Islet of Langerhans (tissue), 1 donor: ENCODE data around the gene SERPINA12.

Source experiments
- FAIRE-seq: peaks from one replicate; lab custom pipeline; 2011; peaks lifted over from hg19 to GRCh38; lab: Jason Lieb, UNC

Gene SERPINA12, protein sequence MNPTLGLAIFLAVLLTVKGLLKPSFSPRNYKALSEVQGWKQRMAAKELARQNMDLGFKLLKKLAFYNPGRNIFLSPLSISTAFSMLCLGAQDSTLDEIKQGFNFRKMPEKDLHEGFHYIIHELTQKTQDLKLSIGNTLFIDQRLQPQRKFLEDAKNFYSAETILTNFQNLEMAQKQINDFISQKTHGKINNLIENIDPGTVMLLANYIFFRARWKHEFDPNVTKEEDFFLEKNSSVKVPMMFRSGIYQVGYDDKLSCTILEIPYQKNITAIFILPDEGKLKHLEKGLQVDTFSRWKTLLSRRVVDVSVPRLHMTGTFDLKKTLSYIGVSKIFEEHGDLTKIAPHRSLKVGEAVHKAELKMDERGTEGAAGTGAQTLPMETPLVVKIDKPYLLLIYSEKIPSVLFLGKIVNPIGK

DNA sequence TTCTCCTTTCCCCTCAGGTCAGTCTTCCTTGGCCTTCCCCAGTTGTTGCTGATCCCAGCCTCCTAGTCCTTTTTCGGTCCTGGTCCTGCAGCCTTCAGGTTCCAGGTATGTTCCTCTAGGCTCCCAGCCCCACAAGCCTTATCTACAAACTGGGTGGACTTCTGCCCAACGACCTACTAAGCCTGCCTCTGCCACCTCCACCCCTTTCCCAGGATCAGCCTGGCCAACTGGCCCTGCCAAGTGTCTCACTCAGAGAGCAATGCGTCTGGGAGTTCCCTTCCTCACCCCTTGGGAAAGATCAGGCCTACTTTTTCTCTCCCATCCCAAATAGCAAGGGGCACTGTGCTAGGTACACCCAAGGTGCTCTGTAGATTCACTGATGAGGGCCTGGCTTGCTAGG is at the start of gene SERPINA12:
SERPINA12 (minus strand) TSS at position 114 of the 400 bp plus-strand sequence. CDS start 11,072 bp downstream, outside the sequence.
- no peak for FAIRE-seq

DNA sequence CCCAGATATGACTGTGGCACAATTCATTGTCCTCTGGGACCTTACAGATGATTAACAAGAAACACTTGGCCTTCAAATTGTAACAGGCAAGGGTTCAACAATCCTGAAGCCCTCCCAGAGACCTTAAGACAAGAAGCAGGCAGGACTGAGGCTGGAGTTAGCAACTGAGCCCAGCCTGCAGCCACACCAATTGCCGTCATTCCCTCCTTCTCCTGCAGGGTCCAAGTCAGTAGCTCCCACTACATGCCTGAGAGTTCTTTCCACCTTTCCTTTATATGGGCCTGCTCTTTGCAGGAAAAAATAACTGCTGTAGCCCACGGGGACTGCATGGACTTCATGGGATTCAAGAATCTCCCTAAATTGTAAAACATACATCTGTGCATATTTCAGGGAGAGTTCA is 49.6 kb upstream of the SERPINA12 start:
- FAIRE-seq = no peak

DNA sequence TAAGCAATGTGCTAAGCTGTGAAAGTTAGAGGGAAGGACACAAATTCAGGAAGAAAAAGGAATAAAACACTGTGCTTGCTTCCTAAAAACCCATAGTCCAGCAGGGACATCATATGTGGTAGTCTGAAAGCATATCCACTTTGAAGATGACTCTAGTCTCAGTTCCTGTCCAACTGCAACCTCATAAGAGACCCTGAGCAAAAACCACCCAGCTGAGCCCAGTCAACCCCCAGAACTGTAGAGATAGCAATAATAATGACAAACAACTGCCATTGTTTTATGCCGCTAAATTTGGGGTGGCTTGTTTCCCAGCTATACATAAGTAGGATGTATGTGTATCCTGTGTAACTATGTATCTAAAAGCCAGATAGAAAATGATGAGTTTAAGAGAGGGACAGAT is 48.1 kb upstream of the SERPINA12 start:
- FAIRE-seq = no peak

DNA sequence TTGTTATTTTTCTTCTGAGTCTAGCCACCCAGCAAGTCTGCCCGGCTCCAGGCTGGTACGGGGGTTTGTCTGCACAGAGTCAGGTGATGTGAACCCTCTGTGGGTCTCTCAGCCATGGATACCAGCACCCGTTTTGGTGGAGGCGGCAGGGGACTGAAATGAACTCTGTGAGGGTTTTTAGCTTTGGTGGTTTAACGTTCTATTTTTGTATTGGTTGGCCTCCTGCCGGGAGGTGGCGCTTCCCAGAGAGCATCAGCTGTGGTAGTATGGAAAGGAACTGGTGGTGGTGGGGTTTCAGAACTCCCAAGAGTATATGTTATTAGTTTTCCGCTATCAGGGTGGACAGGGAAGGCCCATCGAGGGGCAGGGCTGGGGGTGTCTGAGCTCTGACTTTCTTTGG is 46.7 kb upstream of the SERPINA12 start:
- FAIRE-seq = no peak

DNA sequence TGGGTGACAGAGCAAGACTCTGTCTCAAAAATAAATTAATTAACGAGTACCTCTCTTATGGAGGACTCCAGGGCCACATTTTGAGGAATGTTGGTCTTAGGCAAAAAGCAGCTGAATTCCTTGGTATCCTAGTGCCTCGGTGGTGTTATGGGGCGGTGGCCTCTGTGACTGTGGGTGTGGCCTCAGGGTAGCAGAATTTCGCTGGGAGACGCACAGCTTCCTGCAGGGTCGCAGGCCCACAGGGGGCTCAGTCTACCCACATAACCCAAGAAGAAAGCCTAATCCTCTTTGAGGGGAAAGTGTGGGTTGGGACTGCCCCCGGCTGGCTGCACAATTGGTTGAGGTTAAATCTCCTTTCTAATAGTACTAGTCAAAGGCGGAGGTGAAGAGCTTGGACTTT is 40.8 kb upstream of the SERPINA12 start:
- no peak for FAIRE-seq

DNA sequence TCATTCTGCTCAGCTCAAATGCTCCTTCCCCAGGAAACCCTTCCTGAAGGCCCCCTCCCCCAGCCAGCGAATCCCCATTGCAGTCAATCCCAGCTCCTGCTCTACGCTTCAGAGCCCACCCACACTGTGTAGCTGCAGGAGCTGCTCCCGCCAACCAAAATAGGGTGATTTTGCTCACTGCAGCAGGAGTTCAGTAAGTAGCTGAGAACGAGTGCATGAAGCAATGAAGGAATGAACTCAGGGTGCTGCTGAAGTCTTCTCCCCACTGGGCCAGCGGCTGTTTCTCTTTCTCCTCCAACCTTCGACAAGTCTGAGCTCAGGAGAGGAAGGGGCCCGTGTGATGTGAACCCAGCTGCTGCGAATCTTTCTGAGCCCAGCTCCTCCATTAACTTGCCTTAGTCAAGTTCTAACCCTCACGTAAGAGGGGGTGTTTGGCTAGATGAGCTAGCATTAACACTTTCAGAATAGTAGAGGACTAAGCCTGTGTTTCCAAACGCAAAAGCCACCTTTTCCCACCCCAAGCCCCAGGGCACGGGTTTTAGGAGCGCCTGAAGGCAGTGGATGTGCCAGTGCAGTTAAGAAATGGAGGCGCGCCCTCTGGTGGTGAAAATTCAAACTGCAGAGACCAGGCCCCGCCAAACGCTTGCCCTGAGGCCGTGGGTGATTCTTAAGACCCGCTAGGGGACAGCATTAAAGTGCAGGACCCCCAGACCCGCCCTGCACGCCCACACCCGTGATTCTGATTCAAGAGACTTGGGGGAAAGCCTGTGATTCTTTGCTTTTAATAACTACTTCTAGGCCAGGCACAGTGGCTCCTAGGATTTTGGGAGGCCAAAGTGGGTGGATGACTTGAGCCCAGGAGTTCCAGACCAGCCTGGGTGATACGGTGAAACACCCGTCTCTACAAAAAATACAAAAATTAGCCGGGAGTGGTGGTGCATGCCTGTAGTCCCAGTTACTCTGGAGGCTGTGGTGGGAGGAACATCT is 40.0 kb upstream of the SERPINA12 start:
- FAIRE-seq = no peak

DNA sequence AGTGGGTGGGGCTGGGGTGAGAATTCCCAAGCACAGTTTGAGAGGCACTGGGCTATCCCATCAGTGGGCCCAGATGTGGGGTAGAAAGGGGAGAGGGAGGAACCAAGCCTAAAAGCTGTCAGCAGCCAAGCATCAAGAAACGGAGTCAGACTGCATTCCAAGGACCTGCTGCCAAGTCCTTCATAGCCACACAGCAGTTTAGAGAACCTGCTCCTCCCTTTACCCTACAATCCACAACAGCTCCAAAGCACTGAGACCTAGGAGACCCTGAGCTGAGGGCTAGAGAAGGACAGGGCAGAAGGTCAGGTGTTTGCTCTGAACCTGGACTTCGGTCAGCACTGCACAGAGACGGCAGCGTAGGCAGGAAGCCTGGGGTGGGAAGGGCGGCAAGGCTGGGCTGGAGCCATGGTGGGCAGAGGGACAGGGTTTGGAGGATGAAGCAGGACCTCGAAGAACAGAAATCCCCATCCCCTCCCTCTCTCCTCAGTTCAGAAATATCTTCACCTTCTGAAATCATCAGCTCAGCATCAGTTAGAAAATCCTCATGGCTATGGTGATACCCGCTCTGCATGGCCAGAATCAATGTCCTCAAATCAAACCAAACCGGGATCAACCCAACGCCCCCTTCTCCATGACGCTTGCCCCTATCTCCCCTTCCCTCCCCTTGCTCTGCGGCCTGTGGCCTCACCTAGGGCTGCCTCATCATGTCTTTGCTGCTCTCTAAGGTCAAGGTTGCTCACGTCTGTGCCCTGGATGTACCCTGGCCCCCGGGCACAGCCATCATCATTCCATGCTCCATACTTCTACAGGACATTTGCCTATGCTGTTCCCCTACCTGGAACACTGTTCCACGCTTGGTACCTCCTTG is 39.1 kb upstream of the SERPINA12 start:
- no peak for FAIRE-seq

GRCh38 chr14:94547726-94548125 is 38.5 kb upstream of the SERPINA12 start:
- no peak for FAIRE-seq

DNA sequence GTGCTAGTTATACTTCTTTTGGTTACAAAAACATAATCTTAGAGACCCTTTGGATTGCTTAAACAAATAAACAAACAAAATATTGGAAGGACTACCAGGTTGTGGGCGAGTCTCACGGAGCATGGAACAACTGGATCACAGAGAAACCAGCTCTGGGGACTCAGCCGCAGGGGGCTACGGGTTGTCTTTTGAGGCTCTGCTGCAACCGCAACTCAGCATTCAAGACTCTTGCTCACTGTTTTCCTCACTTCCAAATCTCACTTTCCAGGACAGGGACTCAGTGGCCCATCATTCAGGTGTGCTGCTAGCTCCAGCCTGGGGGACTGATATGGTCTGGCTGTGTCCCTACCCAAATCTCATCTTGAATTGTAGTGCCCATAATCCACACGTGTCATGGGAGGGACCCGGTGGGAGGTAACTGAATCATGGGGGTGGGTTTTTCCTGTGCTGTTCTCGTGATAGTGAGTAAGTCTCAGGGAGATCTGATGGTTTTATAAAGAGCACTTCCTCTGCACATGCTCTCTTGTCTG is 37.9 kb upstream of the SERPINA12 start:
- no peak for FAIRE-seq

DNA sequence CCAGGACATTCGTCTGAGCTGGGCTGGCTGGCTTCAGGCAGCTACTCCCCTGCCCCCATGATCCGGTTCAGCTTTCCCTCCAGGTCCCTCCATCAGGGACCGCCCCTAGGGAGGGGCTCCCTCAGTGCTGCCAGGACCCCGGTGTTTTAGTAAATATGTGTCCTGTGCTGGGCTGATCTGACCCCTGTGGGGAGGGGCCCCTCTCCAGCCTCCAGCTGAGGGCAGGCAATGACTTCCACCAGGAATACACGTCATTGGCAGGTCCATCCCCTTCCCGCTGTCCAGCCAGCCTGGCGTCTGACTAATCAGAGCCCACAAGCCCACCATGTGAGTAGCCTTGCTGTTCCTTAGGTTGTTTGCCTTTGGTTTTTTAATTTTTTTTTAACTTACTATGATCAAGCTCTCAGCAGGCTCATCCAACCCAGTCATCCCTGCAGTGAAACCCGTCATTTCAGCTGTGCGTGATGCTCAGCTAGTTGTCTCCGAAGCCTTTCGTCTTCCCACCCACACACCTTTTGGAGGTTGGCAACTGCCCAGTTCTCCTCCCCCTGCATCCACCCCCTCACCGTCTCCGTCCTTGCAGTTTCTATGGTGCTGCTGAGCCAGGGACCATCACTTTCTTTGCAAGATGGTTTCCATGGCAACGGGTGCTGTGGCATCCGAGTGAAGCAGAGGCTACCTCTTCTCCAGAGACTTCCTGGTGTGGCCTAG is 36.0 kb upstream of the SERPINA12 start:
- no peak for FAIRE-seq

- no peak for FAIRE-seq
Measured at GRCh38 chr14:94544726-94545125, 35.5 kb upstream of the SERPINA12 start.

- no peak for FAIRE-seq
Measured at GRCh38 chr14:94543449-94544124, 34.3 kb upstream of the SERPINA12 start.

DNA sequence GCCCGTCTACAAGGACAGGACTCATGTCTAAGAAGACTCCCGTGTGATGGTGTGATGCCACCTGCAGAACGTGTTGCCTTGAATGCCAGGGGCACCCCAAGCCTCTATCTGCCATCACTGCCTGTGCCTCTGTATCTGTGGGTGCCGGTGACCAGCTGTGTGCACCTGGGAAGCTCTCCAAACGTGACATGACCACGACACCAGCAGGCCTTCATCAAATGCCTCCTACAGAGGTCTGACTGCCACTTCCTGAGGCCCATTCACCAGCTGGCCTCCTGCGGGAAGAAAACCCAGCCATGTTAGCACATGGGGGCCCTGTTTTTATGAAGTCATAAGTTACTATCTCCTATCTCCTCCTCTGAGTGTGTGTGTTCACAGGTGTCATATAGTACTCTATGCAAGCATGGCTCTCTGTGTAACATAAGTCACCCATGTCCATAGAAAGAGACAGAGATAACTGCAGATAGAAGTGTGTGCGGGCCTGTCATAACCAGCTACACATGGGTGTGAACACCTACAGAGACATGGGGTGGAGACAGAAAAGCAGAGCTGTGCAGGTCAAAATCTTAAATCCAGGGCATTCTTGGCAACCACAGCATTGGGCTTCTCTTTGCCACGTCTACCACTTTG is 33.7 kb upstream of the SERPINA12 start:
- no peak for FAIRE-seq

DNA sequence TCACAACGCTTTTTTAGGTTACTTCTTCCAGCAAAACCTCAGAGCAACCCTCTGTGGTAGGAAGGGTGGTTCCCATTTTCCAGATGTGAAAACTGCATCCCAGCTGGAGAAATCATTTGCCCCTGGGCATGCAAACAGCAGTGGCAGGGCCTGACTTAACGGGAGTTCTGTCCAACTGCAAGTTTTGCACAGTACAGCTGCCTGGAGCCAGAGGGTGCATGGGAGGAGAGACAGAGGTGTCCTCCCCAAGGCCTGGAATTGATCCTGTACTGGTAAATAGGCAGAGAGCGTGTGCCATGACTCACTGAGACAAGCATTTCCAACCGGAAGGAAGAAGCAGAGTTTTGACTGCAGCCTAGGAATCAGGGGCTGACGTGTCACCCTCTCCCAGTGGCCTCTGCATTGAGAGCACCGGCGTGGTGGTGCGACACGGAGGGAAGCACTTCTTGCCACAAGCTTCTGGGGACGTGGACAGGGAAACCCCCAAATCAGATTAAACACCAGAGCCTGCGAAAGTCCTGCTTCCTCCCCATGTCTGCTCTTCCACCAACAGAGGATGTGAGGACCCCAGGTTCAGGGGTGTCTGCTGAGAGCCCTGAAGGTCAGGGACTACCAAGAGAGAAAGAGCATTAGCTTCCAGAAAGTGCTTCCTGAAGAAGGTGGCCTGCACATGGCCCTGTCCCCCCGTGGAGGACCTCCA is 33.0 kb upstream of the SERPINA12 start:
- FAIRE-seq = no peak

DNA sequence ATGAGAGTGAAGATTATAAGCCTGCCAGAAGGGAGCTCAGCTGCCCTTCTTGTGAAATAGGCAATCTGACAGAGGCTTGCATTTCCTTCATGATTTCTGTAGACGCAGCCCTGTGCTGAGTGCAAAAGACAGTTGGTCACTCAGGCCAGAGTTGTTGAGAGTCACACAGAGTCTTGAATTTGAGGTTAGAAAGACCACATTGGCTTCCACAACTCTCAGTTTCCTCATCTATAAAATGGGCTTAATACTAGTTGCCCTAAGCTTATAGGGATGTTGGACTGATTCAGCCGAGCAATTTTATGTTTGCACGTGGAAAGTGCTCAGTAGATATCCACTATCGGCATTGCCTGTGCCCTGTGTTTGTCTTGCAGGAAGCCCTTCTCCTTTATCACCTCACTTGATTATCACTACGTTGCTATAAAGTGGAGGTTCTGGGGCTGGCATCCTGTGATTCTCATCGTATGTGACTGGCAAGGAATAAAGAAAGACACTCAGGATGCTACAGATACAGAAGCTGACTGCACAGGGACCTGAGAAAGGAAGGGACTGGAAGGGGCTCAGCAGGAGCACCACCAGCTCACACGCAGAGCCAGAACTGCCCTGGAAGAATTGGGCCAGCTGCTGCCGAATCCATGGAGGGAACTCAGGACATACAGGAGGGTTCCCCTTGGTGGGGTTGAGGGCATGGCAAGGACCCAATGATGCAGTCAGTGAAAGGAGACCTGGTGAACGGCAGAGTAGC is 32.1 kb upstream of the SERPINA12 start:
- no peak for FAIRE-seq

- FAIRE-seq = no peak
Measured at GRCh38 chr14:94540031-94540794, 30.9 kb upstream of the SERPINA12 start.

GRCh38 chr14:94539181-94539580 is 29.9 kb upstream of the SERPINA12 start:
- FAIRE-seq = no peak
